Measurements from ENCODE around the gene BTG3.

DNA sequence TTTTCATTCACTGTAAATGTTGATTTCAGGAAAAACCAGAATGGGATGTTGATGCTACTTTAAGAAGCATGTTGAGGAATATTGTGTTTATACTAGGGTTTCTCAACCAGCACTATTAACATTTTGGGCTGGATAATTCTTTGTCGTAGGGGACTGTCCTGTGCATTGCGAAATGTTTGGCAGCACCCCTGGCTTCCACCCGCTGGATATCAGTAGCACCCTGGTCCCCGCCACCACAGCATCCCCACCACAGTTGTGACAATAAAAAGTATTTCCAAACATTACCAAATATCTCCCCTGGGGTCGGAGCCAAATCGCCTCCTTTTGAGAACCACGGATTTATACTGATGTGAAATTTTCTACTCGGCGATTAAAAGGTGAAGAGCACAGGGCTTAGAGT is 41.9 kb downstream of the BTG3 start:
- TF ChIP-seq, protein P1, sequence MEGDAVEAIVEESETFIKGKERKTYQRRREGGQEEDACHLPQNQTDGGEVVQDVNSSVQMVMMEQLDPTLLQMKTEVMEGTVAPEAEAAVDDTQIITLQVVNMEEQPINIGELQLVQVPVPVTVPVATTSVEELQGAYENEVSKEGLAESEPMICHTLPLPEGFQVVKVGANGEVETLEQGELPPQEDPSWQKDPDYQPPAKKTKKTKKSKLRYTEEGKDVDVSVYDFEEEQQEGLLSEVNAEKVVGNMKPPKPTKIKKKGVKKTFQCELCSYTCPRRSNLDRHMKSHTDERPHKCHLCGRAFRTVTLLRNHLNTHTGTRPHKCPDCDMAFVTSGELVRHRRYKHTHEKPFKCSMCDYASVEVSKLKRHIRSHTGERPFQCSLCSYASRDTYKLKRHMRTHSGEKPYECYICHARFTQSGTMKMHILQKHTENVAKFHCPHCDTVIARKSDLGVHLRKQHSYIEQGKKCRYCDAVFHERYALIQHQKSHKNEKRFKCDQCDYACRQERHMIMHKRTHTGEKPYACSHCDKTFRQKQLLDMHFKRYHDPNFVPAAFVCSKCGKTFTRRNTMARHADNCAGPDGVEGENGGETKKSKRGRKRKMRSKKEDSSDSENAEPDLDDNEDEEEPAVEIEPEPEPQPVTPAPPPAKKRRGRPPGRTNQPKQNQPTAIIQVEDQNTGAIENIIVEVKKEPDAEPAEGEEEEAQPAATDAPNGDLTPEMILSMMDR (conservative IDR thresholded peaks at IDR 0.05; ENCODE audit: low read depth, low read length) = no peak
- TF ChIP-seq EZH2 (IDR thresholded peaks at IDR 0.05; ENCODE audit: borderline replicate concordance, low read depth, low read length, poor library complexity, severe bottlenecking) = no peak

Measured in A673 (cell line).